ENCODE results near the gene OTULINL. TPM values are rescaled to one million over a fixed set of nuclear protein-coding genes. Genes with fewer than 3 reads are reported as not detected.

OTULINL gene
- total and polyA plus RNA-seq, 2 of the 8 experiments (the other 6 are each of a cell fraction or from before 2014, with no cell fraction given): 3.1 to 8.3 TPM

DNA sequence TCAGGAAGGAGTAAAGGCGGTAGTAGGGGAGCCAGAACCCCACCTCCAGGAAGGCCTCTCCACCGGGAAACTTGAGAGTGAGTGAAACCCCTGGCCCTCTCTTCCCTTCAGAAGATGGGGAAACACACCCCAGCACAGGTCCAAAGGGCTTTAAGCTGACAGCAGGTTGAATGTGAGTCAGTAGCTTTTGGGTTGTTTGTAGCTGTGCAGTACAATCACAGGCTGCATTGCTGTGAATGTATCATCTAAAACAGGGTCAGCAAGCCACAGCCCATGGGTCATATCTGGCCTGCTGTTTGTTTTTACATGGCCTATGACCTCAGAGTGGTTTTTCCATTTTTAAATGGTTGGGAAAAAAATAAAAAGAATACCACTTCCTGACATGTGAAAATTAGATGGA is 10.0 kb downstream of the OTULINL start:
- Histone ChIP-seq H2AK5ac (ENCODE audit: low read depth, low read length) (no peak overlapping the region), H3K9ac (replicated peaks in 1 of 4; ENCODE audit: extremely low read depth in 1 of 4, low read depth in 3 of 4, low read length in 3 of 4) (no peak overlapping the region), H2AFZ (ENCODE audit: low read length) (no peak overlapping the region), H3K4me2 (ENCODE audit: insufficient read depth in 1 of 2, low read depth in 2 of 2, low read length in 2 of 2) (no peak overlapping the region), H4K5ac (ENCODE audit: insufficient read length, low read depth, low read length) (no peak overlapping the region), H3K36me3 (ENCODE audit: control insufficient read depth in 2 of 4, insufficient read depth in 4 of 4, low read length in 3 of 4) (no peaks in the 10 kb centered on the region), H3K4me1 (replicated peaks in 1 of 4; ENCODE audit: control insufficient read depth in 3 of 4, insufficient read depth in 4 of 4, low read length in 3 of 4) (no peaks in the 10 kb centered on the region; a peak in 1 of 7 replicates), H2BK12ac (ENCODE audit: low read depth, low read length) (no peak overlapping the region), H4K20me1 (replicated peaks in 1 of 2; ENCODE audit: control insufficient read depth in 1 of 2, insufficient read depth in 2 of 2, low read length in 2 of 2) (no peaks in the 10 kb centered on the region), H3K27me3 (replicated peaks in 1 of 4; ENCODE audit: control insufficient read depth in 3 of 4, extremely low read depth in 1 of 4, insufficient read depth in 3 of 4, low read length in 3 of 4) (no peaks in the 10 kb centered on the region), H2BK20ac (ENCODE audit: low read length) (no peak overlapping the region), H2BK120ac (replicated peaks; ENCODE audit: low read depth, low read length) (no peak overlapping the region), H3K23me2 (ENCODE audit: low read depth, low read length) (no peaks in the 10 kb centered on the region), H2BK5ac (ENCODE audit: low read depth, low read length) (no peak overlapping the region), H4K8ac (ENCODE audit: extremely low read depth, insufficient read depth, low read length) (no peak overlapping the region), H3K9me3 (ENCODE audit: insufficient read depth in 2 of 2, low read depth in 1 of 2, low read length in 1 of 2) (no peaks in the 10 kb centered on the region), H3K56ac (replicated peaks; ENCODE audit: insufficient read length, low read depth, low read length) (no peak overlapping the region), H3K79me1 (ENCODE audit: low read depth, low read length) (no peaks in the 10 kb centered on the region), H3K27ac (ENCODE audit: low read depth, low read length) (no peak overlapping the region), H3K79me2 (ENCODE audit: control insufficient read depth in 1 of 2, insufficient read depth in 2 of 2, low read length in 2 of 2) (no peaks in the 10 kb centered on the region), H3K23ac (ENCODE audit: insufficient read length) (no peak overlapping the region), H3K18ac (ENCODE audit: extremely low read depth, low read length) (no peak overlapping the region), H3K4me3 (ENCODE audit: extremely low read depth in 1 of 4, insufficient read depth in 2 of 4, low read depth in 3 of 4, low read length in 4 of 4) (no peak overlapping the region), H2BK15ac (ENCODE audit: low read length) (no peak overlapping the region), H4K91ac (replicated peaks; ENCODE audit: insufficient read length, low read length) (no peak overlapping the region), H3K4ac (replicated peaks; ENCODE audit: insufficient read length, low read depth, low read length) (no peak overlapping the region), H3K14ac (ENCODE audit: insufficient read length) (no peak overlapping the region)
- FAIRE-seq (no peak), DNase-seq (ENCODE audit: low read depth in 1 of 2, low spot score in 2 of 2) (no peak)
- WGBS, 2 experiments (ENCODE audit: extremely low coverage in 1 of 2, insufficient coverage in 1 of 2, insufficient read length in 1 of 2, insufficient replicate concordance in 2 of 2, low coverage in 1 of 2, low lambda C conversion rate in 2 of 2, missing lambda C conversion rate in 1 of 2): 100% methylated on average over 2 of the region's 2 CpGs; no CpG with 5 or more reads in 1 of the 2 experiments
- POLR2A ChIA-PET (ENCODE audit: partially characterized antibody): interaction anchor here (3.5 kb wide), 1 partner anchor 10 kb away, joined by 13 read pairs; the partner anchor contains the start of gene OTULINL
- CTCF ChIA-PET (ENCODE audit: partially characterized antibody): interaction anchor here (0.7 to 1.1 kb wide), 2 partner anchors 57 to 66 kb away, joined by 3 to 6 read pairs; no protein-coding TSS in a partner anchor
- TF ChIP-seq RXRA (IDR thresholded peaks at IDR 0.05; ENCODE audit: insufficient read depth, low read depth, low read length) (no peak), PHF8 (conservative IDR thresholded peaks at IDR 0.05; ENCODE audit: low read depth, low read length) (no peak), JUND (IDR thresholded peaks at IDR 0.05; ENCODE audit: low read length) (no peak)

Measured in H1 (cell line).